Endometrium (tissue), 2 donors: ENCODE measurements around the gene ANKRD35.
"Not testable (repeated sequence)": the region's sequence is repeated elsewhere in the genome, so short reads cannot be mapped to it uniquely, and the experiment has no call there.

Source experiments
- FAIRE-seq: peaks from 2 replicates; lab custom pipeline; 2012; peaks lifted over from hg19 to GRCh38; lab: Jason Lieb, UNC
- donor health status: control.
- donor health status: control.

ANKRD35 gene

GRCh38 chr1:145885738-145886287 lies at the start of gene ANKRD35:
TSS of gene ANKRD35 (minus strand) at chr1:145885866. CDS start at chr1:145885758, 108 bp downstream.
- FAIRE-seq, result no peak

GRCh38 chr1:145932522-145933009 lies 46.9 kb upstream of the ANKRD35 start:
- FAIRE-seq, result not testable (repeated sequence)

- no peak for FAIRE-seq
Measured at GRCh38 chr1:145927916-145928643, 42.4 kb upstream of the ANKRD35 start.

- FAIRE-seq, result peak; percentile 82
Measured at GRCh38 chr1:145927063-145927886, 41.6 kb upstream of the ANKRD35 start, which contains the start of gene RBM8A. TSS of gene RBM8A (minus strand) at chr1:145927484. CDS start at chr1:145927426, 58 bp downstream.

- FAIRE-seq, result no peak
Measured at GRCh38 chr1:145926686-145927062, 41.0 kb upstream of the ANKRD35 start.

GRCh38 chr1:145922266-145922665 lies 36.6 kb upstream of the ANKRD35 start:
- no peak for FAIRE-seq

- not testable (repeated sequence) for FAIRE-seq
Measured at GRCh38 chr1:145920297-145920696, 34.6 kb upstream of the ANKRD35 start.

GRCh38 chr1:145918992-145919939 lies 33.6 kb upstream of the ANKRD35 start:
- FAIRE-seq, result no peak

GRCh38 chr1:145918144-145918991 lies 32.7 kb upstream of the ANKRD35 start, which contains the start of gene PEX11B:
TSS of gene PEX11B (minus strand) at chr1:145918717. CDS start at chr1:145918688, 29 bp downstream.
- FAIRE-seq, result no peak

GRCh38 chr1:145917595-145917994 lies 31.9 kb upstream of the ANKRD35 start:
- FAIRE-seq, result no peak

GRCh38 chr1:145916745-145917144 lies 31.1 kb upstream of the ANKRD35 start:
- FAIRE-seq, result no peak

- no peak for FAIRE-seq
Measured at GRCh38 chr1:145912128-145912641, 26.5 kb upstream of the ANKRD35 start.

GRCh38 chr1:145908653-145909052 lies 23.0 kb upstream of the ANKRD35 start:
- FAIRE-seq, result no peak

GRCh38 chr1:145906954-145907753 lies 21.5 kb upstream of the ANKRD35 start:
- FAIRE-seq, result no peak

- FAIRE-seq, result no peak
Measured at GRCh38 chr1:145901312-145902021, 15.8 kb upstream of the ANKRD35 start.

GRCh38 chr1:145898756-145899155 lies 13.1 kb upstream of the ANKRD35 start:
- FAIRE-seq, result no peak

GRCh38 chr1:145897969-145898368 lies 12.3 kb upstream of the ANKRD35 start:
- FAIRE-seq, result no peak

GRCh38 chr1:145895471-145895870 lies 9.8 kb upstream of the ANKRD35 start:
- no peak for FAIRE-seq
